ENCODE results near the gene ZNF544. TPM values are rescaled to one million over a fixed set of nuclear protein-coding genes. Genes with fewer than 3 reads are reported as not detected.

ZNF544 gene
- total RNA-seq, 1 donor: 32.9 TPM

GRCh38 chr19:58279925-58280316 is 51.2 kb downstream of the ZNF544 start:
- no peaks in the 10 kb centered on the region for H3K9me3 ChIP-seq (ENCODE audit: low read depth, low read length)
- peak overlapping the region; percentile 95 for H3K27ac ChIP-seq (ENCODE audit: low read depth, low read length)
- peak overlapping the region; percentile 94 for H3K4me3 ChIP-seq (ENCODE audit: insufficient read depth, low read length)
- peaks cover 74% of the 10 kb centered on the region for H3K79me2 ChIP-seq (ENCODE audit: insufficient read depth, low read length)
- H3K4me2 ChIP-seq (ENCODE audit: insufficient read depth, low read length): peak overlapping the region; percentile 85
- peaks cover 18% of the 10 kb centered on the region for H3K4me1 ChIP-seq (ENCODE audit: insufficient read depth, low read length)
- TF ChIP-seq CTCF (IDR thresholded peaks at IDR 0.05; ENCODE audit: extremely low read depth, low read depth, low read length): no peak
- peaks cover 18% of the 10 kb centered on the region for H3K36me3 ChIP-seq (ENCODE audit: insufficient read depth, low read length)
- DNase-seq (ENCODE audit: insufficient read length, low spot score, missing footprints): no peak
- no peaks in the 10 kb centered on the region for H3K27me3 ChIP-seq (ENCODE audit: insufficient read depth, low read length)
- H2AFZ ChIP-seq (ENCODE audit: low read length): no peak overlapping the region
- H4K20me1 ChIP-seq (ENCODE audit: insufficient read depth, low read length): peaks cover 34% of the 10 kb centered on the region

- Histone ChIP-seq H4K20me1 (ENCODE audit: insufficient read depth, low read length) (peaks cover 41% of the 10 kb centered on the region), H3K27ac (ENCODE audit: low read depth, low read length) (no peak overlapping the region), H3K4me1 (ENCODE audit: insufficient read depth, low read length) (peaks cover 10% of the 10 kb centered on the region), H3K27me3 (ENCODE audit: insufficient read depth, low read length) (no peaks in the 10 kb centered on the region), H2AFZ (ENCODE audit: low read length) (no peak overlapping the region), H3K4me2 (ENCODE audit: insufficient read depth, low read length) (no peak overlapping the region), H3K4me3 (ENCODE audit: insufficient read depth, low read length) (no peak overlapping the region), H3K9me3 (ENCODE audit: low read depth, low read length) (no peaks in the 10 kb centered on the region), H3K36me3 (ENCODE audit: insufficient read depth, low read length) (peaks cover 43% of the 10 kb centered on the region), H3K79me2 (ENCODE audit: insufficient read depth, low read length) (peaks cover 56% of the 10 kb centered on the region)
- TF ChIP-seq CTCF (IDR thresholded peaks at IDR 0.05; ENCODE audit: extremely low read depth, low read depth, low read length): no peak
- no peak for DNase-seq (ENCODE audit: insufficient read length, low spot score, missing footprints)
Observed at GRCh38 chr19:58284199-58284598, 55.5 kb downstream of the ZNF544 start.

- Histone ChIP-seq H3K4me3 (ENCODE audit: insufficient read depth, low read length) (no peak overlapping the region), H2AFZ (ENCODE audit: low read length) (no peak overlapping the region), H3K4me1 (ENCODE audit: insufficient read depth, low read length) (no peaks in the 10 kb centered on the region), H4K20me1 (ENCODE audit: insufficient read depth, low read length) (no peaks in the 10 kb centered on the region), H3K9me3 (ENCODE audit: low read depth, low read length) (peaks cover 24% of the 10 kb centered on the region), H3K27ac (ENCODE audit: low read depth, low read length) (no peak overlapping the region), H3K4me2 (ENCODE audit: insufficient read depth, low read length) (no peak overlapping the region), H3K36me3 (ENCODE audit: insufficient read depth, low read length) (peaks cover 86% of the 10 kb centered on the region), H3K27me3 (ENCODE audit: insufficient read depth, low read length) (no peaks in the 10 kb centered on the region), H3K79me2 (ENCODE audit: insufficient read depth, low read length) (peaks cover 21% of the 10 kb centered on the region)
- TF ChIP-seq CTCF (IDR thresholded peaks at IDR 0.05; ENCODE audit: extremely low read depth, low read depth, low read length): no peak
- no peak for DNase-seq (ENCODE audit: insufficient read length, low spot score, missing footprints)
Observed at GRCh38 chr19:58291943-58292342, 63.2 kb downstream of the ZNF544 start.

- no peak overlapping the region for H3K4me2 ChIP-seq (ENCODE audit: insufficient read depth, low read length)
- peaks cover 21% of the 10 kb centered on the region for H3K79me2 ChIP-seq (ENCODE audit: insufficient read depth, low read length)
- H3K27ac ChIP-seq (ENCODE audit: low read depth, low read length): no peak overlapping the region
- TF ChIP-seq CTCF (IDR thresholded peaks at IDR 0.05; ENCODE audit: extremely low read depth, low read depth, low read length): no peak
- H3K36me3 ChIP-seq (ENCODE audit: insufficient read depth, low read length): peaks cover 67% of the 10 kb centered on the region
- no peaks in the 10 kb centered on the region for H3K4me1 ChIP-seq (ENCODE audit: insufficient read depth, low read length)
- H3K9me3 ChIP-seq (ENCODE audit: low read depth, low read length): peaks cover 24% of the 10 kb centered on the region
- no peaks in the 10 kb centered on the region for H4K20me1 ChIP-seq (ENCODE audit: insufficient read depth, low read length)
- no peaks in the 10 kb centered on the region for H3K27me3 ChIP-seq (ENCODE audit: insufficient read depth, low read length)
- H3K4me3 ChIP-seq (ENCODE audit: insufficient read depth, low read length): no peak overlapping the region
- no peak overlapping the region for H2AFZ ChIP-seq (ENCODE audit: low read length)
- DNase-seq (ENCODE audit: insufficient read length, low spot score, missing footprints): no peak
Observed at GRCh38 chr19:58294743-58295374, 66.1 kb downstream of the ZNF544 start.

All from osteoblast (primary cell).